ENCODE data around the gene DMRTA2. TPM values are rescaled to one million over a fixed set of nuclear protein-coding genes. Genes with fewer than 3 reads are reported as not detected.

The DMRTA2 gene
- total and polyA plus RNA-seq, 2 experiments from 2014 or later: 0.10 TPM; not detected in 1

GRCh38 chr1:50450861-50451653 is 27.8 kb upstream of the DMRTA2 start:
- TF ChIP-seq EZH2phosphoT487 (IDR thresholded peaks at IDR 0.05; ENCODE audit: low read depth, severe bottlenecking, unreplicated experiment): no peak
- TF ChIP-seq CTCF (IDR thresholded peaks at IDR 0.05; ENCODE audit: poor library complexity): no peak
- TF ChIP-seq EZH2 (IDR thresholded peaks at IDR 0.05; ENCODE audit: borderline replicate concordance): no peak
- H3K4me2 ChIP-seq: no peak overlapping the region
- no peak overlapping the region for H3K27ac ChIP-seq
- no peak overlapping the region for H3K4me3 ChIP-seq
- 90% methylated on average over 4 of the region's 4 CpGs for WGBS (ENCODE audit: low lambda C conversion rate, missing lambda C conversion rate)
- H3K27me3 ChIP-seq: no peaks in the 10 kb centered on the region
- H3K79me2 ChIP-seq: no peaks in the 10 kb centered on the region
- no peak for DNase-seq (ENCODE audit: low spot score)
- H3K9me2 ChIP-seq (replicated peaks; ENCODE audit: insufficient read depth): no peaks in the 10 kb centered on the region
- H4K20me1 ChIP-seq (ENCODE audit: insufficient read depth, poor library complexity, severe bottlenecking): no peaks in the 10 kb centered on the region
- H3K4me1 ChIP-seq (ENCODE audit: insufficient read depth): no peaks in the 10 kb centered on the region
- no peaks in the 10 kb centered on the region for H3K9me3 ChIP-seq (ENCODE audit: low read depth)
- H3K36me3 ChIP-seq (replicated peaks; ENCODE audit: insufficient read depth, low read depth): no peaks in the 10 kb centered on the region
- no peak overlapping the region for H2AFZ ChIP-seq

- DNase-seq (ENCODE audit: low spot score): no peak
- H3K27ac ChIP-seq: no peak overlapping the region
- H3K4me1 ChIP-seq (ENCODE audit: insufficient read depth): no peaks in the 10 kb centered on the region
- no peaks in the 10 kb centered on the region for H3K27me3 ChIP-seq
- no peaks in the 10 kb centered on the region for H3K9me2 ChIP-seq (replicated peaks; ENCODE audit: insufficient read depth)
- no peak overlapping the region for H3K4me3 ChIP-seq
- no peaks in the 10 kb centered on the region for H3K79me2 ChIP-seq
- no peak overlapping the region for H2AFZ ChIP-seq
- 89% methylated on average over 1 of the region's 1 CpG for WGBS (ENCODE audit: low lambda C conversion rate, missing lambda C conversion rate)
- TF ChIP-seq EZH2phosphoT487 (IDR thresholded peaks at IDR 0.05; ENCODE audit: low read depth, severe bottlenecking, unreplicated experiment) (no peak), CTCF (IDR thresholded peaks at IDR 0.05; ENCODE audit: poor library complexity) (no peak), EZH2 (IDR thresholded peaks at IDR 0.05; ENCODE audit: borderline replicate concordance) (no peak)
- no peaks in the 10 kb centered on the region for H3K36me3 ChIP-seq (replicated peaks; ENCODE audit: insufficient read depth, low read depth)
- no peak overlapping the region for H3K4me2 ChIP-seq
- H4K20me1 ChIP-seq (ENCODE audit: insufficient read depth, poor library complexity, severe bottlenecking): no peaks in the 10 kb centered on the region
- no peaks in the 10 kb centered on the region for H3K9me3 ChIP-seq (ENCODE audit: low read depth)
Measured at GRCh38 chr1:50447961-50448360, 24.7 kb upstream of the DMRTA2 start.

DNA sequence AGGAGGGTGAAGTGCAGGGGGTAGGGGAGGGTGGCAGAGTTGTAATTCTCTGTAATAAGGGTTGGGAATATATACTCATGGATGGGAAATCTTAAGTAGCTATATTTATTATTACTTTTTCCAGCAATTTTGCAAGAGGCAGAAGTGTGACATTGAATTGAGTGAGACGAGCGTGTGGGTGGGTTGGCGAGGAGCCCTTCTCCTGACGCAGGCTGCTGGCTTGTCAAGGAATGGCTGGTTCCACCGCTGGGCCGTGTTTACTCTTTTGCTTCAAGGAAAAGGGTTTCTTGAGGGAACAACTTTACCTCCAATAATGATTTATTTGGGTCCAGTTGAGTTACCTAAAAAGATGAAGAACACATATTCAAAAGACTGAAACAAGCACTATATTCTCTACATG is 17.9 kb upstream of the DMRTA2 start:
- 95% methylated on average over 6 of the region's 6 CpGs for WGBS (ENCODE audit: low lambda C conversion rate, missing lambda C conversion rate)
- Histone ChIP-seq H3K27me3 (no peaks in the 10 kb centered on the region), H3K4me3 (no peak overlapping the region), H3K27ac (no peak overlapping the region), H3K4me2 (no peak overlapping the region), H3K36me3 (replicated peaks; ENCODE audit: insufficient read depth, low read depth) (peaks cover 3% of the 10 kb centered on the region), H4K20me1 (ENCODE audit: insufficient read depth, poor library complexity, severe bottlenecking) (no peaks in the 10 kb centered on the region), H3K79me2 (no peaks in the 10 kb centered on the region), H3K4me1 (ENCODE audit: insufficient read depth) (no peaks in the 10 kb centered on the region), H3K9me3 (ENCODE audit: low read depth) (no peaks in the 10 kb centered on the region), H2AFZ (no peak overlapping the region), H3K9me2 (replicated peaks; ENCODE audit: insufficient read depth) (no peaks in the 10 kb centered on the region)
- TF ChIP-seq EZH2 (IDR thresholded peaks at IDR 0.05; ENCODE audit: borderline replicate concordance) (no peak), CTCF (IDR thresholded peaks at IDR 0.05; ENCODE audit: poor library complexity) (no peak), EZH2phosphoT487 (IDR thresholded peaks at IDR 0.05; ENCODE audit: low read depth, severe bottlenecking, unreplicated experiment) (no peak)
- DNase-seq (ENCODE audit: low spot score): no peak
